ENCODE results near the gene WWC1.
A peak's percentile ranks its signal among the peaks of the same experiment; 100 is the strongest.

WWC1 gene

DNA sequence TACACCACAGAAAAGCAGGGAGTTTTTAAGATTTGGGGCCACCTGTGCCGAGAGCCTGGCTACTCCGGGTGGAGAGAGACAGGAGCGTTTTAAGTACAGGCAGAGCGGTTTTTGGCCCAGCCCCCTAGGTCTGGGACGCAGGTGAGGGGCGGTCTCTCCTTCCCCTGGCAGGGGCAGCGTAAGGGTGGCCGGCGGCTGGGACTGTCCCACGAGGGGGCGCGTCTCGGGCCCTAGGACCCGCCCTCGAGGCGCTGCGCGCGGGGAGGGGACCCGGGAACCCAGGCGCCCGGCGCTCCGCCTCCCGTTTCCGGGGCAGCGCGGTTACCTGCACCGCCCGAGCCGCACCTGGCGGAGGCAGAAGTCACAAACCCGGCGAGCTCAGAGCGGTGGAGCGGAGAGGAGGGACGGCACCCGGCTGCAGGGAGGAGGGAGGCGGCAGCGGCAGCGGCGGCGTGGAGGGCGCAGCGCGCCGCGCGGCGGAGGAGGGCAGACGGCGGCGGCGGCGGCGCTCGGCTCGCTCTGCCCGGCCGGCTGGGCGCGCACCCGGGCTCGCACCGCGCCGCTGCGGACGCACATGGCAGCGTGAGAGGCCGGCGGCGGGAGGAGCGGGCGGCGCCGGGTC lies at the start of gene WWC1:
Gene WWC1 (plus strand): TSS at position 304 of the 622 bp plus-strand sequence. CDS start 508 bp downstream, outside the sequence.
- DNase-seq, result no peak

DNA sequence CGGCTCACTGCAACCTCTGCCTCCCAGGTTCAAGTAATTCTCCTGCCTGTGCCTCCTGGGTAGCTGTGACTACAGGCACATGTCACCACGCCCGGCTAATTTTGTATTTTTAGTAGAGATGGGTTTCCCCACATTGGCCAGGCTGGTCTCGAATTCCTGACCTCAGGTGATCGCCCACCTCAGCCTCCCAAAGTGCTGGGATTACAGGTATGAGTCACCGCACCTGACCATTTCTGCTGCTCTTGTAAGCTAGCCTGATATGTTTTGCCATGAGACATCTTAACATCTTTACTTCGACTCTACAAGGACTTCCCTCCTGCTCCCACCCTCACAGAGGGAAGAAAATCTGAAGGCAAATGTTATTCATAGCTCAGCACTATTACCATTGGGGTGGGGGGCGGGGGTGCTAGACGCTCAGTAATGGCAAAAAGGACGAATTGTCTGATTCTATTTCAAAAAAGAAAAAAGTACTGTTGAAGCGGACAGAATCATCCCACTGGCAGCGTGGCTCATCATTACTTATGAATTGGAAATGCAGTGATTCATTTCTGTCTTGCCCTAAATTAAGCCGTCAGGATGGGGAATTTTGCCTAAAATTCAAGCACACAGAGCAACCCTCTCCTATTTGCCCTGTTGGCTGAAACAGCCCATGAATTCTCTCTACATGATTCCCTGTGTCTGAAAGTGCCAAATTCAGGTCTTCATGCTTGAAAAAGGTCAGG lies 46.4 kb upstream of the WWC1 start:
- DNase-seq, result no peak

DNA sequence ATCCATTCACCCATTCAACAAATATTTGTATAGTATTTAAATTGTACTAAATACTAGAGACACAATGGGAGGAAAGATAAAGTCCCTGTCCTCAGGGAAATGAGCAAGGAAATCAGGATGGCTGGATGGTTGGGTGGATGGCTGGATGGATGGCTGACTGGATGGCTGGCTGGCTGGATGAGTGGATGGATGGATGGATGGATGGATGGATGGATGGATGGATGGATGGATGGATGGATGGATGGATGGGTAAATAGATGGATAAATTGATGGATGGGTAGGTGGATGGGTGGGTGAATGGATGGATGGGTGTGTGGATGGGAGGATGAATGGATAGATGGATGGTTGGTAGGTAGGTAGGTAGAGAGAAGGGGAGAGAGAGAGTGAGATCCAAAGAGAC lies 41.5 kb upstream of the WWC1 start:
- no peak for DNase-seq

DNA sequence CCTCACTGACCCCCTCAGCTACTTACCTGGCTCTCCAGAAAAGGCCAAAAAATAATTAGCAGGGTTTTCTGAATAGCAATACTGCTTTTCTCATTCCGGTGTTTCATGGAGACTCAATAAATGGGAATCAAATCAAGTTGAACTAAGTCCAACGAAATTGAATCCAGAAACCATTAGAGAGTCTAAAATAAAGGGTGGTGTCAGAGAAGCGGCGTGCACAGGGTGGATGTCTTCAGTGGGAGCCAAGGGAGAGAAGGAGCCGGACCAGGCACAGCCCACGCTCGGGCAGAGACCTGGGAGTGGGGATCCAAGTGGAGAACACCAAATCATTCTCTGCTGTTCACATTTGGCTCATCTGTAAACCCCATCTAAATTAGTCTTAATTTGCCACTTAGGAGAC lies 40.2 kb upstream of the WWC1 start:
- DNase-seq, result no peak

DNA sequence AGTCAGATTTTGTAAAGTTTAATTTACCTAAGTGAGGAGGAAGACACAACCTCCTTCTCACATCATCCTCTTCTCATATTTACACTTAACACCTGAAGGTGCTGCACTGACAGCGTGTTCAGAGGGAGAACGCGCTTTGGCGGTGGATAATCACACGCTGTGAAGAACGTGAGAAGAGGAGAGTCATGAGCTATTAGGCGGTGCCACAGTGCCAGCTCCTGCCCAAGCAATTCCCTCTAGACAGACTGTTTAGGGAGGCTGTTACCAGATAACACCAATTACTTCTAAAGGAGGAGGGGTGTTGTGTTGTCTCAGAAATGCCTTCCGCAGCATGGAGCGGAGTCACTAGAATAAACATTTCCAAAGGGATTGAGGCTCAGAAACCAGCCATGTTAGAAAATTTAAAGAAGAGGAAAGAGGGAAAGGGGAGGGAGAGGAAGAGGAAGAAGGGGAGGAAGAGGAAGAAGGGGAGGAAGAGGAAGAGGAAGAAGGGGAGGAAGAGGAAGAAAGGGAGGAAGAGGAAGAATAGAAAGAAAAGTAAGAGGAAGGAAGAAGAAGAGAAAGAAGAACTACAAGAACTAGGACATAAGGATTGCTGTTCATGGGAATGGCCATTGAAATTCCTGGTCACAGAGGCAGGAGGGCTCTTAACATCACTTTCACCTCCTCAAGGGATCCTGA lies 37.3 kb upstream of the WWC1 start:
- DNase-seq, result no peak

DNA sequence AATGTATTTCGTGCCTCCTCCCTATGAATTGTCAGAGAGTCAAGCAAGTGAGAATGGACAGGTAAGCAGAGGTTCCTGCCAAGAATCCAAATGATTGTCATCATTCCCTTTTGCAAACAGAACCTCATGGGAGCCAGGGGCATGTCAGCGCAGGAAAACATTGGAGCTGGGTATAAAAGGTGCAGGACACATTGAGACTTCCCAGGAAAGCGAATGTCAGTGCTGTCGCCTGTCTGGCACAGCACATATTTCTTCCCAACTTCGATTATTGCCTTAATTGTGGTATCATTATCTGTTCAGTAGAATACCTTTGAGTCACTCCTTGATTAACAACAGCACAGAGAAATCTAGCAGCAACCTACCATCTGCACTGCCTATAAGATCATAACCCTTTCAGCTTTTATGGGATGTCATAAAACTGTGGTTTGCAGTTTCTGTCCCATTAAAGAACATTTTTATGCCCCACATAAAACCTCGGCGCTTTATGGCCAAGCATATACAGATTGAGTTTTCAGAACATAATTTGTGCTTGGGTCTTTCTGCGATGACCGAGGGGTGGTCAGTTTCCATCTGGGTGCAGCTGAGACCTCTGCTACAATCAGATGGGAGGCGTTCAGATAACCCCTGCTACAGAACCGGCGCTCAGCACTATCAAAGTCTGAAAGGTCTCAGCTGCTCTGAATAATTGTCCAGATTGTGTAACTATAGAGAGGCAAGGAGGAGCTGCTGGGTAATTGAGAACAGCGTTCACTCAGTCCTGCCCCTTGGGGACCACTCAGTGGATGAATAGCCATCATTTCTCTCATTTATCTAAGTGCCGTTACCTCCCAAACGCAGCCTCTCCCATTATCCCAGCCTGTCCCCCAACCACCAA lies 30.9 kb upstream of the WWC1 start:
- DNase-seq, result no peak

DNA sequence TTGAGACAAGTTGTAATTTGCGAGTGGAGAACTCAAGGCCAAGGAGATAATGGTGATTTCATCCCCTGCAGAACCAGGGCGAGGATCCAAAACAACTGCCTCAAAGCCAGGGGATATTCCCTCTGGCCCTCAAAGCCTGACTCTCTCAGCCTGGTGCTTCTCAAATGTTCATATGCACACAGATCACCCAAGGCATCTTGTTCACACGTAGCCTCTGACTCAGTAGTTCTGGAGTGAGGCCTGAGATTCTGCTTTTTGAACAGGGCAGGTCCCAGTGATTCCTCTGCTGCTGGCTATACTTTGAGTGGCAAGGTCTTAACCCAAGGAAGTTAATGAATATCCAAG lies 30.2 kb upstream of the WWC1 start:
- no peak for DNase-seq

DNA sequence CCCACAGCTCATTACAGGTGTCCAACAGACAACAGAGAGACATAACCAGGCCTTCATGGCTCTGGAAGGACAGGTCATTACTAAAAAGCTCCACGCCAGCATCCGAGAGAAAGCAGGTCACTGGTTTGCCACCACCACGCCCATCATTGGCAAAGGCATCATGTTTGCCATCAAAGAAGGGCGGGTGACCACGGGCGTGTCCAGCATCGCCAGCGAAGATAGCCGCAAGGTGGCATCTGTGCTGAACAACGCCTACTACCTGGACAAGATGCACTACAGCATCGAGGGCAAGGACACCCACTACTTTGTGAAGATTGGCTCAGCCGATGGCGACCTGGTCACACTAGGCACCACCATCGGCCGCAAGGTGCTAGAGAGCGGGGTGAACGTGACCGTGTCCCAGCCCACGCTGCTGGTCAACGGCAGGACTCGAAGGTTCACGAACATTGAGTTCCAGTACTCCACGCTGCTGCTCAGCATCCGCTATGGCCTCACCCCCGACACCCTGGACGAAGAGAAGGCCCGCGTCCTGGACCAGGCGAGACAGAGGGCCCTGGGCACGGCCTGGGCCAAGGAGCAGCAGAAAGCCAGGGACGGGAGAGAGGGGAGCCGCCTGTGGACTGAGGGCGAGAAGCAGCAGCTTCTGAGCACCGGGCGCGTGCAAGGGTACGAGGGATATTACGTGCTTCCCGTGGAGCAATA lies 29.3 kb upstream of the WWC1 start:
- DNase-seq, result no peak

DNA sequence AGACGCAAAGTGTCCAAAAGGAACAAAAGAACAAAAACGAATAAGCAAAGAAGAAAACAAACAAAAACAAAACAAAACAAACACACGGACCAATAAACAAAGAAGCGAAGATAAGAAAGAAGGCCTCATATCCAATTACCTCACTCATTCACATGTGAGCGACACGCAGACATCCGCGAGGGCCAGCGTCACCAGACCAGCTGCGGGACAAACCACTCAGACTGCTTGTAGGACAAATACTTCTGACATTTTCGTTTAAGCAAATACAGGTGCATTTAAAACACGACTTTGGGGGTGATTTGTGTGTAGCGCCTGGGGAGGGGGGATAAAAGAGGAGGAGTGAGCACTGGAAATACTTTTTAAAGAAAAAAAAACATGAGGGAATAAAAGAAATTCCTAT lies 28.3 kb upstream of the WWC1 start:
- no peak for DNase-seq

DNA sequence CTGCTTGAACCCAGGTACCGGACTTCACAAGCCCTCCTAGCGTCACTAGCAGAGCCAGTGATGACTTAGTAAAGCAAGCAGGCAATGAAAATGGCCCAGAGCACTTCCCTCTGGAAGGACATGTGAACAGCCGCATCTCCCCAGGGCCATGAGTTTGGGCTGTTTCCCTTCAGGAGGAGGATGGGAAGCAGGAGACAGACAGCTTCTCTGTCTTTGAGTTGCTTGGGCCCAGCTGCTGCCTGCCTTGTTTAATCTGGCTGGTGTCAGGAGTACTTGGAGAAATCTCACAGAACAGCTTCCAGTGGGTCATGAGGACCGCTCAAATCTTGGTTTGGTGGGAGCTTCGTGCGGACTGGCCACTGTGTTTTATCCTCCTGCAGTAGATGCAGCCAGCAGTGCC lies 25.4 kb upstream of the WWC1 start:
- DNase-seq, result no peak

DNA sequence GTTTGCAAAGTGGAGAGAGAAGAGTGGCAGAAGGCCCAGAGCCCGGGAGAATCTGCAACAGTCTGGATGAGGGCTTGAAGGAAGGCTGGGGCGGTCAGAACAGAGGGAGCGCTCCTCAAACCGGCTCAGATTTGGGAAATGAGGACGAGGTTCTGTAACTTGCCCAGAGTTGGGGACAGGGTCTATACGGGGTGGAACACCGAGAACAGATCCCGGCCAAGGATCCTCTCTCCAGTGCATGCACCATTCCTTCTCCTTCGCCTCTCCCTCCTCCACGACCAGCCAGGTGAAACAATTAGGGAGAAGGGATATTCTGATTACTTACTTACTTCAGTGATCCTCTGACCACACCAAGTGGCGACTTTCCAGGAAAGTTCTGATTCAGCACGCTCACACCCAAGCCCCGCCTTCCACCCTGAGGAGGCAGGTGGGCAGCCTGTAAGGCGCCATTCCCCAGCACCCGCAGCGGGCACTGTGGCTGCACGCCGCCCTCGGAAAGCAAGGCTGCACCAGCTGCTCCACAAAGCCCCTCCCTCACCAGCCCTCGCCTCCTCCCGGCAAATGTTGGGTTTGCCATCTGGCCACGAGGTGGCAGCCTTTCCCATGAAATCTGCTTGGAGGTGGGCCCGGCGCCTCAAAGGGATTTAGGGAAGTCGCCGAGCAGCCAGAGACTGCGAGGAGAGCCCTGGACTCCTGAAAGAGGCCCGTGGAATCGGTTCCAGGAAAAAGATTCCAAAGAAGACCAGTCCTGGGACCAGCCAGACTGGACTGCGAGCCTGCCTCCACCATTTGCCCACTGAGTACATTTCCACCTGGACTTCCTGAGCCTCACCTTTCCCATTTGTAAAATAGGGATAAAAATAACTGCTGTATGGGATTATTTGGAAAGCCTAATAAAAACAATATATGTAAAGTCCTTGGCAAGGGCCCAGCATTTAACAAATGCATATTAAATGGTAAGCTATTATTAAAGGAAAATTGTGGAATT lies 22.2 kb upstream of the WWC1 start:
- peak; percentile 79 for DNase-seq

DNA sequence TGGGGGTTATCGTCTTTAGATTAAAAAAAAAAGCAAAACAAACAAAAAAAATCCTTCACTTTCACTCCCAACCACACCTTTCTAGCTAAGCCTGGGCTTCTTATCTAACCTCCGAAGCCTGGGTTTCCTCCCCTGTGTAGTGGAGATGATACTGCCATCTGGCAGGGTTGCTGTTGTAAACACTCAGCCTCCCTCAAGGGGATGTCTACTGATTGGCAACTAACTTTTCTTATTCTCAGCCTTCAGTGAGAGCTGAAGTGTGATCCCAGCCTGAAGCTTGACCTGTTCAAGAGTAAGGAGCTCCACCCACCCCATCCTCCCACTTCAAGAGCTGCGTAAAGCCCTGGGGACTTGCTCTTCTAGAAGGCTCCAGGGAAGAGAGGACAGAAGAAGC lies 21.5 kb upstream of the WWC1 start:
- no peak for DNase-seq

DNA sequence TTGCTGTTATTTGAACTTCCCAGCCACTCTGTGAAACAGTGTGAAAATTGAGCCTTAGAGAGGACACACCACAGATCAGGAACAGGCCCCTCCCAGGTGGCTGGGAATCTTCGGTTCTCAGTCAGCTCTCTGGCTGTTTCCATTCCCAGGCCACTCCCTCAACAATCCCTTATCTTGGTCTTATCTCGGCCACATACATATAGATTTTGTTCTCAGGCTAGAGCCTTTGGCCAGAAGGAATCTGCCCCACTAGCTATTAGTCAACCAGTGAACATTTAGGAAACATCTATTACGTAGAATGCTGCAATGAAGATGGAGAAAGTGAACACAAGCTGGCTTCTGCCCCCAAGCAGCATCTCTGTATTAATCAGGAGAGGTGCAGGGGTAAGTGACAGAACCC lies 21.0 kb upstream of the WWC1 start:
- no peak for DNase-seq

DNA sequence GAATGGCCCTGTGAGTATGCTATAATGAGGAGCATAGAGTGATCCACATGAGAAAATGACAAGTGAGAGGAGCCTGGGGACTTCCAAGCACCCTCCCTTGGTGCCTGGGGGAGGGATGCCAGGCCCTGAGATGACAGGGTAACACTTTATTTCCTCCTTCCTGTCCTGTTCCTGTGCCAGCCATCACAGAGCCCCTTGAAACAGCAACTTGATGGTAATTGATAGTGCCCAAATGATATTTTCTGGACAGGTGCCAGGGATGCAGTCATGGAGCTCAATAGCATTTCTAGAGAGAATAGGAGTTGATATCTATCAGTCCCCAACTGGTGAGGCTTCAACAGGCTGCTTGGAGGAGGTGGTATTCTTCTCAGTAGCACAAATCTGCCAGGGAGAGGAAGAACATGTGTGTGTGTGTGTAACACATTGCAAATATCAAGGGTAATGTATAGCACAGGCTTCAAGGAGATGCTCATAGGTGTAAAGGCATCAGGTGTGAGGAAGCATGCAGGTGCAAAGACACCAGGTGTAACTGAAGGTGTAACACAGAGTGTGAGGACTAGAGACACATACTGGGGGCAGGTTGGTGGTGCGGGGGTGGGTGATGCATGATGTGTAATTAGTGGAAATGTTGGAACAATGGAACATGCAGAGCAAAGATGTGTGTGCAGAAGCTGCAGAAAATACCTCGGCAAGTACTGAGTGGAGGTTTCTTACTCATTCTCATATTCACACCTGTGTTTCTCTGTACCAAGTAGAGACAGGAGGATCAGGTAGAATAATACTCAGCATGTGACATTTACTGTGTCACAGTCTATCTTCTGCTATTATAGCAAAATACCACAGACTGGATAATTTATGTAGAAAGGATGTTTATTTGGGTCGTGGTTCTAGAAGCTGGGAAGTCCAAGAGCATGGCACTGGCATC lies 18.1 kb upstream of the WWC1 start:
- no peak for DNase-seq

DNA sequence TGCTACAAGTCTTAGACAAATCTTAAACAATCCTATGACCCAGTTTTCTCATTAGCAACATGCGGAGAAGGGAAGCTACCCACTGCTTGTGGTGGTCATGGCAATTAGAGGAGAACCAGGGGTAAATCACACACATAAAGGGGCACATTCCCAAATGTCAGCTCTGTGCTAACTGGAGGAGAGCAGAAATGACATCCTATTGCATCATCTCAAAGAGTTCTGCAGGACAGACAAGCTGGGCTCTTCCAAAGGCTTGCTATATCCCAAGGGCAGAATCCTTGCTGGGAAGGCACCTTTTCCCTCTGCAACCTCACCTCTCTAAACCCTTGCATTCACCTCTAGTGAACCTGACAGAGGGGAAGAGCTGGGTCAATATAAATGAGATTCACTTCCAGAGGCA lies 17.0 kb upstream of the WWC1 start:
- DNase-seq, result no peak

DNA sequence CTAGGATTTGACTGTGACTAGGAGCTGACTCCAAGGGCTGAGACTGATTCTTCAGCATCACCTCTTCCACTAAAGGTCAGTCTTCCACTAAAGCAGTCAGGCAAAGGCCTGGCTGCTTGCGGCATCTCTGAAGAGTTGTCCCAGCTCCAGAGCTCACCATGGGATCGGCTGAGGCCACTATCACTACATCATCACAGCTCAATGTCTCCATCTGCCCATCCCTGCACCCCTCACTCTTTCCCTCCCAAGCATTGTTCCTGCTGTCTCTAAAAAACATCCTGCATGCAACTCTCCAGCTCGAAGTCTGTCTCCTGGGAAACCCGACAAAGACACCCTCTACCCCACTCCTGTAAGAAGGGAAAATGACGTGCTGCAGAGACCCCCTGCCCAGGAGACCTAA lies 15.5 kb upstream of the WWC1 start:
- DNase-seq, result no peak

DNA sequence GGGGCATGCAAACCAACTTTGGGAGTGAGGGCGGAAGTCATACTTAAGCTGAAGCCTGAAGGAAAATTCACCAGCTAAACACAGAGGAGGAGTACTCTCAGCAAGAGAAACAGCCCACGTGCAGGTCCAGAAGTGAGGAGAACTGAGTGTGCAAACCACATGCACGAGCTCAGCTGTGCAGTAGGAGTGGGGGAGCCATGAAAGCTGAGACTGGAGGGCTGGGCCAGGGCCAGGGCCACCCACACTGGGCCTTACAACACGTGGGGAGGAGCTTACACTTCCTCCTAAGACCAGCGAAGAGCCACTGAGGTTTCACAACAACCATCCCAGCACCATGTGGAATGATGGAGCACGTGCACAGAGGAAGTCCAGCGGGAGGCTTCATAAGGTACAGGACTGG lies 9.3 kb upstream of the WWC1 start:
- DNase-seq, result no peak

DNA sequence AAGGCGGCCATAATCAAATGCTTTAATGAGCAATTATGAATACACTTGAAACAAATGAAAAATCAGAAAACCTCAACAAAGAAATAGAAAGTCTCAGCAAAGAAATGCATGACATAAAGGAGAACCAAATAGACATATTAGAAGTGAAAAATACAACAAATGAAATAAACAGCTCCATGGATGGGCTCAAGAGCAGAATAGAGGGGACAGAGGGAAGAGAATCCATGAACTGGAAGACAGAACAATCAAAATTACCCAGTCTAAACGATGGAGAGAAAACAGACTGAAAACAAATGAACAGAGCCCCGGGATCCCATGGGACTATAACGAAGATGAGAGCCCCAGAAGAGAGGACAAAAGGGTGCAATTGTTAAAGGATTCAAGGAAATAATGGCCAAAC lies 6.6 kb upstream of the WWC1 start:
- DNase-seq, result no peak

DNA sequence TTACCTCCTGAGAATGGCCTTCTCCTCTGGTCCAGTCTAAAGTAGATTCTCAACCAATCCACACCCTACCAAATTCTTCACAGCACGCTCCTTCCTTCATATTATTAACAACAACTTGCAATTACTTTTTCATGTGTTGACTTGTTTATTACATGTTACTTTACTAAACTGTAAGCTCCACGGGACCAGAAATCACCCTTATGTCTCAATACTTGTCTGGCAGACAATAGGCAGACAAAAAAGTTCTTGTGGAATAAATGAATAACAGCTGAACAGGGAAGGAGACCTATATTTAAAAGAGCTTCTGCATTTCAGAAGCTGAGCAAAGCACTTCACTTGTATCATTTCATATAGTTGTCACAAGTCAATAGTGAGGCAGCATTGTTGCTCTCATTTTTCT lies 5.7 kb upstream of the WWC1 start:
- DNase-seq, result no peak

DNA sequence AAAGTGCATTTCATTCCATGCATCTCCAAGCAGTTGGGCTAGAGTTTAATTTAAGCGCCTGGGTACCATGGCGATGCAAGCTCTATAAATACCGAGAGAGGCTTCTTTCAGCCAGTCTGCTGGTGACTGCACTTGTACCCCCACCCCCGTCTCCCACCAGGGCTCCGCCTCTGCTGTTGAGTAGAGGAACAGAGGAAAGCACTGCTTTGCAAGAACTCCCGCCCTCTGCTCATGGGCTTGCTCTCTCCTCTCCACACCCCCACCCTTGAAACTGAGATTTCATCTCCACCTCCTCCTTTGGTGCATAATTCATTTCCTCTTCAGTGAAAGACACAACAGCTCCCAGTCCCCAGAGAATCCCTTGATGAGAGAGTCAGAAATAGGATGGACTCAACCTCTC lies 5.1 kb upstream of the WWC1 start:
- DNase-seq, result no peak
